Gastroesophageal sphincter (tissue), 4 donors: ENCODE data around the gene TTF2. TPM values are rescaled to one million over a fixed set of nuclear protein-coding genes. Genes with fewer than 3 reads are reported as not detected.
"Not testable (repeated sequence)": the region's sequence is repeated elsewhere in the genome, so short reads cannot be mapped to it uniquely, and the experiment has no call there.

Source experiments
- ATAC-seq: fragments of 150-250 bp; one replicate; pipeline ENCODE4 v1.9.1; 2016; ENCODE audit warnings: mild to moderate bottlenecking, moderate library complexity
- H3K27ac ChIP-seq, 4 donors: fragments of 200-600 bp; sonication (generic) in 3 of 4; 1 replicate in 3 of 4; 2 replicates in 1 of 4; pipeline ENCODE4 v1.5.1; 2016 to 2019
- H3K27me3 ChIP-seq: fragments of 200-600 bp; sonication (generic); one replicate; pipeline ENCODE4 v1.5.1; 2019
- H3K36me3 ChIP-seq, 2 donors: fragments of 200-600 bp; sonication (generic); one replicate each; pipeline ENCODE4 v1.5.1; 2019; ENCODE audit warnings: control low read depth in 1 of 2
- H3K4me1 ChIP-seq, 3 donors: fragments of 200-600 bp; sonication (generic); 1 replicate in 2 of 3; 2 replicates in 1 of 3; pipeline ENCODE4 v1.5.1; 2016 to 2019; ENCODE audit warnings: control low read depth in 2 of 3
- H3K4me3 ChIP-seq, 2 donors: fragments of 200-600 bp; sonication (generic); one replicate each; pipeline ENCODE4 v1.5.1; 2019; ENCODE audit warnings: mild to moderate bottlenecking in 1 of 2, moderate library complexity in 1 of 2
- H3K9me3 ChIP-seq, 3 donors: fragments of 200-600 bp; sonication (generic); one replicate each; pipeline ENCODE4 v1.5.1; 2017 to 2019; ENCODE audit warnings: control low read depth in 2 of 3
- EP300 ChIP-seq: sonication (generic); formaldehyde crosslinking; IDR thresholded peaks from one replicate; pipeline ENCODE4 v1.6.1; 2017; ENCODE audit warnings: antibody characterized with exemption, mild to moderate bottlenecking
- POLR2A ChIP-seq, 2 donors: fragments of 450-650 bp; IDR thresholded peaks; one replicate each; pipeline ENCODE4 v1.6.1; 2017; ENCODE audit warnings: antibody characterized with exemption in 2 of 2, mild to moderate bottlenecking in 2 of 2, moderate library complexity in 1 of 2
- POLR2AphosphoS5 ChIP-seq: sonication (generic); formaldehyde crosslinking; IDR thresholded peaks from one replicate; pipeline ENCODE4 v1.6.1; 2017; ENCODE audit warnings: antibody characterized with exemption
- WGBS, 2 donors: methylation state at CpG; one replicate each; pipeline ENCODE4 v1.1.5; 2018; ENCODE audit warnings: low coverage in 1 of 2; 5-methylcytosine and 5-hydroxymethylcytosine counted together
- small RNA-seq, 4 donors: library from RNA; depleted of rRNA; stranded (forward); fragments of <200 nt; gene quantifications; one replicate each; pipeline ENCODE3, GENCODE V24; 2016
- total RNA-seq, 4 donors: library from RNA; depleted of rRNA; stranded (reverse); fragments of >200 nt; gene quantifications; one replicate each; pipeline ENCODE4 v1.1.0, GENCODE V29; 2016
- TF ChIP-seq, protein P1 (sequence below), 4 experiments: fragments of 200-600 bp in 2 of 4; fragments of 450-650 bp in 2 of 4; sonication (generic) in 1 of 4; IDR thresholded peaks; one replicate each; pipeline ENCODE4 v1.5.1; 2017 to 2019; ENCODE audit warnings: antibody characterized with exemption in 4 of 4, mild to moderate bottlenecking in 2 of 4, moderate library complexity in 2 of 4

The TTF2 gene
- total RNA-seq, 4 donors from 2014 or later: 5.6 to 21.1 (median 13.5) TPM

GRCh38 chr1:117150316-117150715 lies 90.2 kb downstream of the TTF2 start:
- Histone ChIP-seq H3K9me3 (no peaks in the 10 kb centered on the region), H3K27me3 (peaks cover 5% of the 10 kb centered on the region), H3K4me3 (no peak overlapping the region), H3K27ac (no peak overlapping the region), H3K36me3 (no peaks in the 10 kb centered on the region), H3K4me1 (no peaks in the 10 kb centered on the region)
- WGBS, 2 donors: 75% methylated on average over 2 of the region's 2 CpGs
- TF ChIP-seq, protein P1, sequence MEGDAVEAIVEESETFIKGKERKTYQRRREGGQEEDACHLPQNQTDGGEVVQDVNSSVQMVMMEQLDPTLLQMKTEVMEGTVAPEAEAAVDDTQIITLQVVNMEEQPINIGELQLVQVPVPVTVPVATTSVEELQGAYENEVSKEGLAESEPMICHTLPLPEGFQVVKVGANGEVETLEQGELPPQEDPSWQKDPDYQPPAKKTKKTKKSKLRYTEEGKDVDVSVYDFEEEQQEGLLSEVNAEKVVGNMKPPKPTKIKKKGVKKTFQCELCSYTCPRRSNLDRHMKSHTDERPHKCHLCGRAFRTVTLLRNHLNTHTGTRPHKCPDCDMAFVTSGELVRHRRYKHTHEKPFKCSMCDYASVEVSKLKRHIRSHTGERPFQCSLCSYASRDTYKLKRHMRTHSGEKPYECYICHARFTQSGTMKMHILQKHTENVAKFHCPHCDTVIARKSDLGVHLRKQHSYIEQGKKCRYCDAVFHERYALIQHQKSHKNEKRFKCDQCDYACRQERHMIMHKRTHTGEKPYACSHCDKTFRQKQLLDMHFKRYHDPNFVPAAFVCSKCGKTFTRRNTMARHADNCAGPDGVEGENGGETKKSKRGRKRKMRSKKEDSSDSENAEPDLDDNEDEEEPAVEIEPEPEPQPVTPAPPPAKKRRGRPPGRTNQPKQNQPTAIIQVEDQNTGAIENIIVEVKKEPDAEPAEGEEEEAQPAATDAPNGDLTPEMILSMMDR (IDR thresholded peaks at IDR 0.05): no peak
- TF ChIP-seq POLR2AphosphoS5 (no peak), EP300 (no peak), POLR2A (IDR thresholded peaks at IDR 0.05) (no peak)
- no peak for ATAC-seq

- H3K9me3 ChIP-seq, H3K4me3 ChIP-seq, H3K4me1 ChIP-seq, H3K27ac ChIP-seq, ATAC-seq, H3K27me3 ChIP-seq, H3K36me3 ChIP-seq: not testable (repeated sequence)
- WGBS, 2 donors: 90 to 92% methylated on average over 3 to 5 of the region's 5 CpGs
Measured at GRCh38 chr1:117151305-117151704, 91.2 kb downstream of the TTF2 start.

Small RNA genes lying within 50 kb of the gene (small RNA-seq; reads per million reads assigned to genes)
- gene MIR942: 0 to 0.90 (median 0.44) reads per million in 4 donors

Other genes with a start within 250 kb of the TTF2 start
- 100 to 1,000 TPM in 2 of 4 donors, 10 to 100 TPM in 2; 60.0 to 166 (median 101) TPM for gene PTGFRN, start 150.4 kb upstream of the TTF2 start, total RNA-seq
- 1 to 10 TPM in 1 of 4 donors, under 1 TPM in 3; 0.35 to 5.3 (median 0.84) TPM for gene CD101, start 58.6 kb upstream of the TTF2 start, total RNA-seq
- gene TRIM45, start 61.4 kb downstream of the TTF2 start, total RNA-seq: 1 to 10 TPM; 1.3 to 5.1 (median 3.1) TPM
- 1 to 10 TPM in 1 of 4 donors, not detected in 3; 2.1 TPM for gene VTCN1, start 150.6 kb downstream of the TTF2 start, total RNA-seq